Astrocyte (in vitro differentiated cells and primary cell): ENCODE data around the gene ATP5F1D. TPM values are rescaled to one million over a fixed set of nuclear protein-coding genes. Genes with fewer than 3 reads are reported as not detected.

Experiments used
- DNase-seq: peaks from one replicate; pipeline ENCODE4 v3.0.0-alpha.2; 2010; ENCODE audit warnings: low read depth
- FAIRE-seq: peaks from 2 replicates; lab custom pipeline; 2011; peaks lifted over from hg19 to GRCh38; lab: Jason Lieb, UNC
- H2AFZ ChIP-seq: 2 replicates; pipeline ENCODE4 v1.6.0; 2012; ENCODE audit warnings: low read depth, low read length, inconsistent platforms
- H3K27ac ChIP-seq: 2 replicates; pipeline ENCODE4 v1.5.1; 2011; ENCODE audit warnings: low read depth, low read length, inconsistent platforms
- H3K27me3 ChIP-seq: 2 replicates; pipeline ENCODE4 v1.6.0; 2011; ENCODE audit warnings: low read length, inconsistent platforms; ENCODE audit not compliant: insufficient read depth
- H3K36me3 ChIP-seq: 2 replicates; pipeline ENCODE4 v1.5.1; 2011; ENCODE audit warnings: low read length, inconsistent platforms; ENCODE audit not compliant: insufficient read depth
- H3K4me1 ChIP-seq: 2 replicates; pipeline ENCODE4 v1.5.1; 2011; ENCODE audit warnings: low read length, inconsistent platforms; ENCODE audit not compliant: insufficient read depth
- H3K4me2 ChIP-seq: 2 replicates; pipeline ENCODE4 v1.6.0; 2012; ENCODE audit warnings: low read length, inconsistent platforms
- H3K4me3 ChIP-seq: 2 replicates; pipeline ENCODE4 v1.5.1; 2011; ENCODE audit warnings: low read depth, mild to moderate bottlenecking, low read length, inconsistent platforms; ENCODE audit not compliant: insufficient read depth
- H3K79me2 ChIP-seq: 2 replicates; pipeline ENCODE4 v1.6.0; 2012; ENCODE audit warnings: mild to moderate bottlenecking, low read length, inconsistent platforms; ENCODE audit not compliant: insufficient read depth
- H3K9ac ChIP-seq: 2 replicates; pipeline ENCODE4 v1.6.0; 2012; ENCODE audit warnings: mild to moderate bottlenecking, low read length, inconsistent platforms
- H3K9me3 ChIP-seq: 2 replicates; pipeline ENCODE4 v1.5.1; 2012; ENCODE audit warnings: low read depth, mild to moderate bottlenecking, low read length, inconsistent platforms; ENCODE audit not compliant: insufficient read depth
- H4K20me1 ChIP-seq: 2 replicates; pipeline ENCODE4 v1.6.0; 2012; ENCODE audit warnings: low read length, inconsistent platforms; ENCODE audit not compliant: insufficient read depth
- H3K27ac Mint-ChIP-seq: one replicate; pipeline ENCODE4 v1.8.0; 2021; ENCODE audit warnings: mild to moderate bottlenecking, mixed read lengths; ENCODE audit not compliant: unreplicated experiment
- H3K27me3 Mint-ChIP-seq: one replicate; pipeline ENCODE4 v1.8.0; 2021; ENCODE audit warnings: low read depth, mixed read lengths; ENCODE audit not compliant: unreplicated experiment
- H3K36me3 Mint-ChIP-seq: one replicate; pipeline ENCODE4 v1.8.0; 2021; ENCODE audit warnings: low read depth, mixed read lengths; ENCODE audit not compliant: unreplicated experiment
- H3K4me1 Mint-ChIP-seq: one replicate; pipeline ENCODE4 v1.8.0; 2021; ENCODE audit warnings: low read depth, mixed read lengths; ENCODE audit not compliant: unreplicated experiment
- H3K4me3 Mint-ChIP-seq: one replicate; pipeline ENCODE4 v1.8.0; 2021; ENCODE audit warnings: mild to moderate bottlenecking, moderate library complexity, mixed read lengths; ENCODE audit not compliant: unreplicated experiment
- H3K9me3 Mint-ChIP-seq: one replicate; pipeline ENCODE4 v1.8.0; 2021; ENCODE audit warnings: mild to moderate bottlenecking, mixed read lengths; ENCODE audit not compliant: unreplicated experiment
- CTCF ChIP-seq: IDR thresholded peaks from 2 replicates; pipeline ENCODE4 v1.5.1; 2011; ENCODE audit warnings: low read depth, mild to moderate bottlenecking, inconsistent platforms, low read length, moderate library complexity; ENCODE audit not compliant: insufficient read depth
- EZH2 ChIP-seq: IDR thresholded peaks from 2 replicates; pipeline ENCODE4 v1.6.1; 2012; ENCODE audit warnings: mild to moderate bottlenecking, low read length, inconsistent platforms; ENCODE audit not compliant: insufficient read depth
- total RNA-seq: library from RNA; stranded (reverse); gene quantifications from 2 replicates; pipeline ENCODE4 v1.2.1, GENCODE V29; 2021

The ATP5F1D gene
- total RNA-seq, 1 donor from 2014 or later, result 154 TPM

DNA sequence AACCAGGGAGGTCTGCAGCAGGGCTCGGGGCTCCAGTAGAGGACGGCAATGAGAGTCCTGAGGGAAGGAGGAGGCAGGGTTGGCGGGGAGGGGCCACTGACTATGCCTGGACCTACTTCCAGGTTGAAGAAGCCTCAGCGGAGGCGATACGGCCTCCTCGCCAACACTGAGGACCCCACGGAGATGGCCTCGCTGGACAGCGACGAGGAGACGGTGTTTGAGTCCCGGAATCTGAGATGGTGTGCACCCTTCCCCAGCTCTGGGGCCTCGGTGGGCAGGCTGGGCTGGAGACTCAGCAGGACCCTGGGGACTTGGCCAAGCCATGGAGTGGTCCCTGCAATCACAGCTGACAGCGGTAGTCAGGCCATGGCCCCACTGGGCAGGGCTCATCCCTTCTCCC lies 35.5 kb downstream of the ATP5F1D start:
- no peak for TF ChIP-seq CTCF
- TF ChIP-seq EZH2, result no peak
- peaks cover 44% of the 10 kb centered on the region for H4K20me1 ChIP-seq
- no peak overlapping the region for H3K9ac ChIP-seq
- H3K27me3 ChIP-seq, result no peaks in the 10 kb centered on the region
- no peaks in the 10 kb centered on the region for H3K9me3 Mint-ChIP-seq
- no peak overlapping the region for H3K4me3 ChIP-seq
- peaks cover 14% of the 10 kb centered on the region for H3K4me1 Mint-ChIP-seq
- DNase-seq (no peak), FAIRE-seq (no peak)
- H3K27me3 Mint-ChIP-seq, result no peaks in the 10 kb centered on the region
- H3K9me3 ChIP-seq, result no peaks in the 10 kb centered on the region
- H3K27ac Mint-ChIP-seq, result no peak overlapping the region
- H2AFZ ChIP-seq, result no peak overlapping the region
- peaks cover 32% of the 10 kb centered on the region for H3K4me1 ChIP-seq
- peaks cover 43% of the 10 kb centered on the region for H3K79me2 ChIP-seq
- peak overlapping the region; percentile 96 for H3K4me2 ChIP-seq
- no peak overlapping the region for H3K27ac ChIP-seq
- peaks cover 14% of the 10 kb centered on the region for H3K36me3 Mint-ChIP-seq
- H3K4me3 Mint-ChIP-seq, result peak overlapping the region; percentile 78
- H3K36me3 ChIP-seq, result peaks cover 21% of the 10 kb centered on the region

- Histone ChIP-seq H2AFZ (no peak overlapping the region), H4K20me1 (peaks cover 34% of the 10 kb centered on the region), H3K27ac (no peak overlapping the region), H3K36me3 (peaks cover 11% of the 10 kb centered on the region), H3K9ac (no peak overlapping the region), H3K4me3 (no peak overlapping the region), H3K9me3 (no peaks in the 10 kb centered on the region), H3K79me2 (peaks cover 33% of the 10 kb centered on the region), H3K27me3 (no peaks in the 10 kb centered on the region), H3K4me1 (peaks cover 24% of the 10 kb centered on the region), H3K4me2 (no peak overlapping the region)
- Mint-ChIP-seq H3K9me3 (no peaks in the 10 kb centered on the region), H3K27me3 (no peaks in the 10 kb centered on the region), H3K4me3 (peak overlapping the region; percentile 9), H3K4me1 (peaks cover 10% of the 10 kb centered on the region), H3K27ac (peak overlapping the region; percentile 15), H3K36me3 (peaks cover 5% of the 10 kb centered on the region)
- no peak for TF ChIP-seq CTCF
- TF ChIP-seq EZH2, result no peak
- DNase-seq (no peak), FAIRE-seq (no peak)
Measured at GRCh38 chr19:1278074-1278473, 36.5 kb downstream of the ATP5F1D start.

GRCh38 chr19:1278713-1279660 lies 37.4 kb downstream of the ATP5F1D start:
- Histone ChIP-seq H3K79me2 (peaks cover 24% of the 10 kb centered on the region), H3K27ac (no peak overlapping the region), H3K4me2 (no peak overlapping the region), H4K20me1 (peaks cover 25% of the 10 kb centered on the region), H3K9me3 (no peaks in the 10 kb centered on the region), H3K4me3 (no peak overlapping the region), H3K27me3 (no peaks in the 10 kb centered on the region), H3K36me3 (peaks cover 10% of the 10 kb centered on the region), H2AFZ (no peak overlapping the region), H3K4me1 (peaks cover 22% of the 10 kb centered on the region), H3K9ac (no peak overlapping the region)
- Mint-ChIP-seq H3K9me3 (no peaks in the 10 kb centered on the region), H3K36me3 (peaks cover 4% of the 10 kb centered on the region), H3K27ac (no peak overlapping the region), H3K4me3 (no peak overlapping the region), H3K27me3 (no peaks in the 10 kb centered on the region), H3K4me1 (peaks cover 3% of the 10 kb centered on the region)
- FAIRE-seq (no peak), DNase-seq (no peak)
- TF ChIP-seq EZH2, result no peak
- no peak for TF ChIP-seq CTCF
